H9 (cell line): ENCODE data around the gene GFY. TPM values are rescaled to one million over a fixed set of nuclear protein-coding genes. Genes with fewer than 3 reads are reported as not detected.
A peak's percentile ranks its signal among the peaks of the same experiment; 100 is the strongest.

ENCODE experiments used
- DNase-seq: peaks from one replicate; pipeline ENCODE4 v3.0.0-alpha.2; 2017
- H2AFZ ChIP-seq: one replicate; pipeline ENCODE4 v1.6.1; 2013; ENCODE audit warnings: mild to moderate bottlenecking, low read length, control low read depth, moderate library complexity
- H2AK5ac ChIP-seq: 2 replicates; pipeline ENCODE4 v1.6.1; 2013; ENCODE audit warnings: low read length, control low read depth, mixed read lengths; ENCODE audit not compliant: insufficient read length
- H2BK120ac ChIP-seq: one replicate; pipeline ENCODE4 v1.6.1; 2013; ENCODE audit warnings: low read depth, mild to moderate bottlenecking, low read length, control low read depth, inconsistent platforms; ENCODE audit not compliant: poor library complexity, severe bottlenecking
- H2BK12ac ChIP-seq: 2 replicates; pipeline ENCODE4 v1.6.1; 2013; ENCODE audit warnings: low read length, control low read depth, mixed read lengths, low read depth; ENCODE audit not compliant: insufficient read length
- H2BK15ac ChIP-seq: 2 replicates; pipeline ENCODE4 v1.6.1; 2013; ENCODE audit warnings: low read depth, low read length, control low read depth
- H2BK20ac ChIP-seq: one replicate; pipeline ENCODE4 v1.6.1; 2013; ENCODE audit warnings: low read depth, mild to moderate bottlenecking, low read length, control low read depth, inconsistent platforms; ENCODE audit not compliant: poor library complexity, severe bottlenecking
- H2BK5ac ChIP-seq: 2 replicates; pipeline ENCODE4 v1.6.1; 2013; ENCODE audit warnings: low read length, control low read depth, mixed read lengths; ENCODE audit not compliant: insufficient read length
- H3K14ac ChIP-seq: 2 replicates; pipeline ENCODE4 v1.6.1; 2013; ENCODE audit warnings: low read length, control low read depth; ENCODE audit not compliant: insufficient read depth
- H3K18ac ChIP-seq: 2 replicates; pipeline ENCODE4 v1.6.1; 2013; ENCODE audit warnings: low read depth, mild to moderate bottlenecking, mixed read lengths, low read length, control low read depth; ENCODE audit not compliant: insufficient read length
- H3K23ac ChIP-seq: 2 replicates; pipeline ENCODE4 v1.6.1; 2013; ENCODE audit warnings: low read length, control low read depth, mixed read lengths, low read depth; ENCODE audit not compliant: insufficient read length
- H3K23me2 ChIP-seq: 2 replicates; pipeline ENCODE4 v1.6.1; 2013; ENCODE audit warnings: low read depth, mild to moderate bottlenecking, mixed read lengths, low read length, control low read depth; ENCODE audit not compliant: insufficient read length, poor library complexity, severe bottlenecking
- H3K27ac ChIP-seq: 2 replicates; pipeline ENCODE4 v1.5.1; 2013; ENCODE audit warnings: low read length, control low read depth, mixed read lengths, low read depth; ENCODE audit not compliant: insufficient read length
- H3K27me3 ChIP-seq: 2 replicates; pipeline ENCODE4 v1.6.1; 2013; ENCODE audit warnings: low read length, control low read depth, inconsistent platforms; ENCODE audit not compliant: insufficient read depth
- H3K4ac ChIP-seq: 2 replicates; pipeline ENCODE4 v1.6.1; 2013; ENCODE audit warnings: low read depth, mild to moderate bottlenecking, control low read depth, inconsistent platforms, low read length, moderate library complexity
- H3K4me1 ChIP-seq: 2 replicates; pipeline ENCODE4 v1.6.1; 2013; ENCODE audit warnings: low read length, control low read depth, inconsistent platforms; ENCODE audit not compliant: insufficient read depth
- H3K4me2 ChIP-seq: 2 replicates; pipeline ENCODE4 v1.6.1; 2013; ENCODE audit warnings: low read length, control low read depth, mixed read lengths; ENCODE audit not compliant: insufficient read length, insufficient read depth
- H3K56ac ChIP-seq: 2 replicates; pipeline ENCODE4 v1.6.1; 2013; ENCODE audit warnings: low read depth, mild to moderate bottlenecking, mixed read lengths, low read length, control low read depth; ENCODE audit not compliant: insufficient read length
- H3K79me1 ChIP-seq: 2 replicates; pipeline ENCODE4 v1.6.1; 2013; ENCODE audit warnings: low read depth, mild to moderate bottlenecking, moderate library complexity, low read length, control low read depth, inconsistent platforms; ENCODE audit not compliant: insufficient read depth, poor library complexity, severe bottlenecking
- H3K79me2 ChIP-seq: 2 replicates; pipeline ENCODE4 v1.6.1; 2013; ENCODE audit warnings: low read length, control low read depth, inconsistent platforms; ENCODE audit not compliant: insufficient read depth
- H3K9ac ChIP-seq: 2 replicates; pipeline ENCODE4 v1.6.1; 2013; ENCODE audit warnings: low read length, control low read depth, mixed read lengths; ENCODE audit not compliant: insufficient read length; ENCODE audit errors: extremely low read depth
- H3K9me3 ChIP-seq: one replicate; pipeline ENCODE4 v1.6.1; 2013; ENCODE audit warnings: low read depth, low read length, inconsistent platforms; ENCODE audit not compliant: control insufficient read depth
- H3T11ph ChIP-seq: one replicate; pipeline ENCODE4 v1.6.1; 2013; ENCODE audit warnings: mild to moderate bottlenecking, low read length, control low read depth, inconsistent platforms
- H4K20me1 ChIP-seq: one replicate; pipeline ENCODE4 v1.6.1; 2013; ENCODE audit not compliant: control insufficient read depth, insufficient read length, insufficient read depth
- H4K5ac ChIP-seq: 2 replicates; pipeline ENCODE4 v1.6.1; 2013; ENCODE audit warnings: low read depth, mild to moderate bottlenecking, mixed read lengths, low read length, control low read depth; ENCODE audit not compliant: insufficient read length
- H4K8ac ChIP-seq: replicated peaks from 2 replicates; pipeline ENCODE4 v1.6.1; 2013; ENCODE audit warnings: low read length, control low read depth, mixed read lengths, low read depth; ENCODE audit not compliant: insufficient read length
- H4K91ac ChIP-seq: 2 replicates; pipeline ENCODE4 v1.6.1; 2013; ENCODE audit warnings: low read depth, mild to moderate bottlenecking, moderate library complexity, mixed read lengths, low read length, control low read depth; ENCODE audit not compliant: insufficient read length
- H3K27ac Mint-ChIP-seq, 3 experiments: 2 replicates in 2 of 3; 3 replicates in 1 of 3; pipeline ENCODE4 v1.8.0; 2020 to 2021; ENCODE audit warnings: mixed read lengths in 3 of 3, mild to moderate bottlenecking in 1 of 3, moderate library complexity in 1 of 3
- H3K27me3 Mint-ChIP-seq: 2 replicates; pipeline ENCODE4 v1.8.0; 2021; ENCODE audit warnings: low read depth, mild to moderate bottlenecking, moderate library complexity, mixed read lengths
- H3K36me3 Mint-ChIP-seq, 3 experiments: 2 replicates in 2 of 3; 3 replicates in 1 of 3; pipeline ENCODE4 v1.8.0; 2020 to 2021; ENCODE audit warnings: low read depth in 3 of 3, mixed read lengths in 3 of 3; ENCODE audit not compliant: insufficient read depth in 1 of 3
- H3K4me1 Mint-ChIP-seq, 2 experiments: 2 replicates each; pipeline ENCODE4 v1.8.0; 2020; ENCODE audit warnings: mixed read lengths in 2 of 2
- H3K4me3 Mint-ChIP-seq, 2 experiments: 2 replicates in 1 of 2; 3 replicates in 1 of 2; pipeline ENCODE4 v1.8.0; 2020 to 2021; ENCODE audit warnings: mild to moderate bottlenecking in 2 of 2, mixed read lengths in 2 of 2, moderate library complexity in 1 of 2
- H3K9me3 Mint-ChIP-seq, 2 experiments: 2 replicates in 1 of 2; 3 replicates in 1 of 2; pipeline ENCODE4 v1.8.0; 2020; ENCODE audit warnings: mild to moderate bottlenecking in 2 of 2, mixed read lengths in 2 of 2, moderate library complexity in 1 of 2
- CTCF ChIP-seq: fragments of 200-600 bp; sonication (generic); conservative IDR thresholded peaks from 3 replicates; pipeline ENCODE4 v1.8.0; 2021; ENCODE audit warnings: antibody characterized with exemption, mild to moderate bottlenecking
- WGBS: extraction: QIAGEN DNeasy Blood & Tissue Kit; methylation state at CpG from one replicate; pipeline ENCODE4 v1.1.7; 2013; ENCODE audit warnings: missing lambda C conversion rate, low lambda C conversion rate, mixed read lengths; ENCODE audit not compliant: insufficient read length; ENCODE audit errors: extremely low coverage; 5-methylcytosine and 5-hydroxymethylcytosine counted together
- total RNA-seq: library from RNA; stranded (reverse); gene quantifications from 2 replicates; pipeline ENCODE4 v1.2.1, GENCODE V29; 2021

GFY gene
- total RNA-seq, 1 experiment from 2014 or later: 1.3 TPM

- H3K18ac ChIP-seq: no peak overlapping the region
- H3K4ac ChIP-seq: no peak overlapping the region
- peak overlapping the region; percentile 83 for H3K4me2 ChIP-seq
- no peak overlapping the region for H2BK120ac ChIP-seq
- H3K27me3 ChIP-seq: peaks cover 34% of the 10 kb centered on the region; the same call in 1 of the 2 replicates
- no peak overlapping the region for H2BK15ac ChIP-seq
- H4K20me1 ChIP-seq: no peaks in the 10 kb centered on the region
- H3K27ac ChIP-seq: no peak overlapping the region
- no peak overlapping the region for H4K5ac ChIP-seq
- TF ChIP-seq CTCF: no peak
- H2BK20ac ChIP-seq: no peak overlapping the region
- H3K56ac ChIP-seq: no peak overlapping the region
- H2AK5ac ChIP-seq: no peak overlapping the region
- H3T11ph ChIP-seq: no peak overlapping the region
- no CpG with 5 or more reads among the region's 14 CpGs for WGBS
- no peak overlapping the region for H3K14ac ChIP-seq
- no peak overlapping the region for H4K8ac ChIP-seq
- H3K23me2 ChIP-seq: peaks cover 21% of the 10 kb centered on the region
- H3K9ac ChIP-seq: no peak overlapping the region
- H3K36me3 Mint-ChIP-seq: peaks cover 8 to 12% (median 11%) of the 10 kb centered on the region in 3 experiments
- H3K9me3 ChIP-seq: no peaks in the 10 kb centered on the region
- H2AFZ ChIP-seq: no peak overlapping the region
- H4K91ac ChIP-seq: no peak overlapping the region
- H3K9me3 Mint-ChIP-seq: no peaks in the 10 kb centered on the region; a peak in 1 of 5 replicates
- peak overlapping the region; percentile 74 to 82 for H3K4me3 Mint-ChIP-seq
- H3K27ac Mint-ChIP-seq: peak overlapping the region in 1 of 3 experiments; percentile 59; a peak in 1 of 7 replicates
- H3K4me1 ChIP-seq: no peaks in the 10 kb centered on the region
- peaks cover 20 to 33% of the 10 kb centered on the region in 2 experiments for H3K4me1 Mint-ChIP-seq
- no peak overlapping the region for H3K23ac ChIP-seq
- no peak for DNase-seq
- H2BK12ac ChIP-seq: no peak overlapping the region
- H3K27me3 Mint-ChIP-seq: peaks cover 53% of the 10 kb centered on the region
- no peaks in the 10 kb centered on the region for H3K79me2 ChIP-seq
- H2BK5ac ChIP-seq: no peak overlapping the region
- H3K79me1 ChIP-seq: no peaks in the 10 kb centered on the region
These were observed 16.8 kb downstream of the GFY start for GRCh38 chr19:49441960-49442350.
